H9 (cell line): ENCODE measurements around the gene PRX. TPM values are rescaled to one million over a fixed set of nuclear protein-coding genes. Genes with fewer than 3 reads are reported as not detected.
"Not testable (repeated sequence)": the region's sequence is repeated elsewhere in the genome, so short reads cannot be mapped to it uniquely, and the experiment has no call there.

Source experiments
- DNase-seq: peaks from one replicate; pipeline ENCODE4 v3.0.0-alpha.2; 2017
- H2AFZ ChIP-seq: one replicate; pipeline ENCODE4 v1.6.1; 2013; ENCODE audit warnings: mild to moderate bottlenecking, low read length, control low read depth, moderate library complexity
- H2AK5ac ChIP-seq: 2 replicates; pipeline ENCODE4 v1.6.1; 2013; ENCODE audit warnings: low read length, control low read depth, mixed read lengths; ENCODE audit not compliant: insufficient read length
- H2BK120ac ChIP-seq: one replicate; pipeline ENCODE4 v1.6.1; 2013; ENCODE audit warnings: low read depth, mild to moderate bottlenecking, low read length, control low read depth, inconsistent platforms; ENCODE audit not compliant: poor library complexity, severe bottlenecking
- H2BK12ac ChIP-seq: 2 replicates; pipeline ENCODE4 v1.6.1; 2013; ENCODE audit warnings: low read length, control low read depth, mixed read lengths, low read depth; ENCODE audit not compliant: insufficient read length
- H2BK15ac ChIP-seq: 2 replicates; pipeline ENCODE4 v1.6.1; 2013; ENCODE audit warnings: low read depth, low read length, control low read depth
- H2BK20ac ChIP-seq: one replicate; pipeline ENCODE4 v1.6.1; 2013; ENCODE audit warnings: low read depth, mild to moderate bottlenecking, low read length, control low read depth, inconsistent platforms; ENCODE audit not compliant: poor library complexity, severe bottlenecking
- H2BK5ac ChIP-seq: 2 replicates; pipeline ENCODE4 v1.6.1; 2013; ENCODE audit warnings: low read length, control low read depth, mixed read lengths; ENCODE audit not compliant: insufficient read length
- H3K14ac ChIP-seq: 2 replicates; pipeline ENCODE4 v1.6.1; 2013; ENCODE audit warnings: low read length, control low read depth; ENCODE audit not compliant: insufficient read depth
- H3K18ac ChIP-seq: 2 replicates; pipeline ENCODE4 v1.6.1; 2013; ENCODE audit warnings: low read depth, mild to moderate bottlenecking, mixed read lengths, low read length, control low read depth; ENCODE audit not compliant: insufficient read length
- H3K23ac ChIP-seq: 2 replicates; pipeline ENCODE4 v1.6.1; 2013; ENCODE audit warnings: low read length, control low read depth, mixed read lengths, low read depth; ENCODE audit not compliant: insufficient read length
- H3K23me2 ChIP-seq: 2 replicates; pipeline ENCODE4 v1.6.1; 2013; ENCODE audit warnings: low read depth, mild to moderate bottlenecking, mixed read lengths, low read length, control low read depth; ENCODE audit not compliant: insufficient read length, poor library complexity, severe bottlenecking
- H3K27ac ChIP-seq: 2 replicates; pipeline ENCODE4 v1.5.1; 2013; ENCODE audit warnings: low read length, control low read depth, mixed read lengths, low read depth; ENCODE audit not compliant: insufficient read length
- H3K27me3 ChIP-seq: 2 replicates; pipeline ENCODE4 v1.6.1; 2013; ENCODE audit warnings: low read length, control low read depth, inconsistent platforms; ENCODE audit not compliant: insufficient read depth
- H3K4ac ChIP-seq: 2 replicates; pipeline ENCODE4 v1.6.1; 2013; ENCODE audit warnings: low read depth, mild to moderate bottlenecking, control low read depth, inconsistent platforms, low read length, moderate library complexity
- H3K4me1 ChIP-seq: 2 replicates; pipeline ENCODE4 v1.6.1; 2013; ENCODE audit warnings: low read length, control low read depth, inconsistent platforms; ENCODE audit not compliant: insufficient read depth
- H3K4me2 ChIP-seq: 2 replicates; pipeline ENCODE4 v1.6.1; 2013; ENCODE audit warnings: low read length, control low read depth, mixed read lengths; ENCODE audit not compliant: insufficient read length, insufficient read depth
- H3K56ac ChIP-seq: 2 replicates; pipeline ENCODE4 v1.6.1; 2013; ENCODE audit warnings: low read depth, mild to moderate bottlenecking, mixed read lengths, low read length, control low read depth; ENCODE audit not compliant: insufficient read length
- H3K79me1 ChIP-seq: 2 replicates; pipeline ENCODE4 v1.6.1; 2013; ENCODE audit warnings: low read depth, mild to moderate bottlenecking, moderate library complexity, low read length, control low read depth, inconsistent platforms; ENCODE audit not compliant: insufficient read depth, poor library complexity, severe bottlenecking
- H3K79me2 ChIP-seq: 2 replicates; pipeline ENCODE4 v1.6.1; 2013; ENCODE audit warnings: low read length, control low read depth, inconsistent platforms; ENCODE audit not compliant: insufficient read depth
- H3K9ac ChIP-seq: 2 replicates; pipeline ENCODE4 v1.6.1; 2013; ENCODE audit warnings: low read length, control low read depth, mixed read lengths; ENCODE audit not compliant: insufficient read length; ENCODE audit errors: extremely low read depth
- H3K9me3 ChIP-seq: one replicate; pipeline ENCODE4 v1.6.1; 2013; ENCODE audit warnings: low read depth, low read length, inconsistent platforms; ENCODE audit not compliant: control insufficient read depth
- H3T11ph ChIP-seq: one replicate; pipeline ENCODE4 v1.6.1; 2013; ENCODE audit warnings: mild to moderate bottlenecking, low read length, control low read depth, inconsistent platforms
- H4K20me1 ChIP-seq: one replicate; pipeline ENCODE4 v1.6.1; 2013; ENCODE audit not compliant: control insufficient read depth, insufficient read length, insufficient read depth
- H4K5ac ChIP-seq: 2 replicates; pipeline ENCODE4 v1.6.1; 2013; ENCODE audit warnings: low read depth, mild to moderate bottlenecking, mixed read lengths, low read length, control low read depth; ENCODE audit not compliant: insufficient read length
- H4K8ac ChIP-seq: replicated peaks from 2 replicates; pipeline ENCODE4 v1.6.1; 2013; ENCODE audit warnings: low read length, control low read depth, mixed read lengths, low read depth; ENCODE audit not compliant: insufficient read length
- H4K91ac ChIP-seq: 2 replicates; pipeline ENCODE4 v1.6.1; 2013; ENCODE audit warnings: low read depth, mild to moderate bottlenecking, moderate library complexity, mixed read lengths, low read length, control low read depth; ENCODE audit not compliant: insufficient read length
- H3K27ac Mint-ChIP-seq, 3 experiments: 2 replicates in 2 of 3; 3 replicates in 1 of 3; pipeline ENCODE4 v1.8.0; 2020 to 2021; ENCODE audit warnings: mixed read lengths in 3 of 3, mild to moderate bottlenecking in 1 of 3, moderate library complexity in 1 of 3
- H3K27me3 Mint-ChIP-seq: 2 replicates; pipeline ENCODE4 v1.8.0; 2021; ENCODE audit warnings: low read depth, mild to moderate bottlenecking, moderate library complexity, mixed read lengths
- H3K36me3 Mint-ChIP-seq, 3 experiments: 2 replicates in 2 of 3; 3 replicates in 1 of 3; pipeline ENCODE4 v1.8.0; 2020 to 2021; ENCODE audit warnings: low read depth in 3 of 3, mixed read lengths in 3 of 3; ENCODE audit not compliant: insufficient read depth in 1 of 3
- H3K4me1 Mint-ChIP-seq, 2 experiments: 2 replicates each; pipeline ENCODE4 v1.8.0; 2020; ENCODE audit warnings: mixed read lengths in 2 of 2
- H3K4me3 Mint-ChIP-seq, 2 experiments: 2 replicates in 1 of 2; 3 replicates in 1 of 2; pipeline ENCODE4 v1.8.0; 2020 to 2021; ENCODE audit warnings: mild to moderate bottlenecking in 2 of 2, mixed read lengths in 2 of 2, moderate library complexity in 1 of 2
- H3K9me3 Mint-ChIP-seq, 2 experiments: 2 replicates in 1 of 2; 3 replicates in 1 of 2; pipeline ENCODE4 v1.8.0; 2020; ENCODE audit warnings: mild to moderate bottlenecking in 2 of 2, mixed read lengths in 2 of 2, moderate library complexity in 1 of 2
- WGBS: extraction: QIAGEN DNeasy Blood & Tissue Kit; methylation state at CpG from one replicate; pipeline ENCODE4 v1.1.7; 2013; ENCODE audit warnings: missing lambda C conversion rate, low lambda C conversion rate, mixed read lengths; ENCODE audit not compliant: insufficient read length; ENCODE audit errors: extremely low coverage; 5-methylcytosine and 5-hydroxymethylcytosine counted together
- total RNA-seq: library from RNA; stranded (reverse); gene quantifications from 2 replicates; pipeline ENCODE4 v1.2.1, GENCODE V29; 2021

Gene PRX
- total RNA-seq, 1 experiment from 2014 or later, result 4.0 TPM

GRCh38 chr19:40428197-40428596 is 15.0 kb upstream of the PRX start:
- not testable (repeated sequence) for H3T11ph ChIP-seq, H3K56ac ChIP-seq, H3K27me3 Mint-ChIP-seq, H3K9me3 Mint-ChIP-seq, H4K5ac ChIP-seq, H2AK5ac ChIP-seq, H3K9me3 ChIP-seq, H2BK12ac ChIP-seq, H3K36me3 Mint-ChIP-seq, H2BK5ac ChIP-seq, H3K27me3 ChIP-seq, DNase-seq, H4K91ac ChIP-seq, H4K8ac ChIP-seq, H3K14ac ChIP-seq, H2BK20ac ChIP-seq, H3K18ac ChIP-seq, H2BK120ac ChIP-seq, H3K4me1 ChIP-seq, H3K9ac ChIP-seq, H3K4ac ChIP-seq, H2BK15ac ChIP-seq, H3K79me2 ChIP-seq, H3K23ac ChIP-seq, H3K79me1 ChIP-seq, H3K27ac ChIP-seq, H3K4me2 ChIP-seq, H2AFZ ChIP-seq, H4K20me1 ChIP-seq
- peak overlapping the region in 1 of 2 experiments; percentile 26; a peak in 1 of 5 replicates for H3K4me3 Mint-ChIP-seq
- no CpG with 5 or more reads among the region's 7 CpGs for WGBS
- H3K23me2 ChIP-seq, result peaks cover 13% of the 10 kb centered on the region
- H3K27ac Mint-ChIP-seq, result peak overlapping the region in 1 of 3 experiments; percentile 22; a peak in 1 of 7 replicates
- H3K4me1 Mint-ChIP-seq, result peaks cover 12 to 21% of the 10 kb centered on the region in 2 experiments
